Ishikawa (cell line): ENCODE results near the gene CCR6.

ENCODE experiments used
- CREB1 ChIP-seq: IDR thresholded peaks from 2 replicates; pipeline ENCODE4 v1.6.1; 2012; ENCODE audit warnings: low read depth
- EGR1 ChIP-seq: IDR thresholded peaks from 2 replicates; pipeline ENCODE4 v1.6.1; 2012
- EP300 ChIP-seq: IDR thresholded peaks from 2 replicates; pipeline ENCODE4 v1.6.1; 2012; ENCODE audit warnings: borderline replicate concordance
- RAD21 ChIP-seq: IDR thresholded peaks from 2 replicates; pipeline ENCODE4 v1.6.1; 2012; ENCODE audit warnings: low read depth
- TAF1 ChIP-seq: IDR thresholded peaks from 2 replicates; pipeline ENCODE4 v1.6.1; 2012; ENCODE audit warnings: low read depth, mild to moderate bottlenecking
- TEAD4 ChIP-seq: IDR thresholded peaks from 2 replicates; pipeline ENCODE4 v1.6.1; 2012
- YY1 ChIP-seq: IDR thresholded peaks from 2 replicates; pipeline ENCODE4 v1.6.1; 2012; ENCODE audit warnings: low read depth
- TF ChIP-seq, protein P1 (sequence below): IDR thresholded peaks from 2 replicates; pipeline ENCODE4 v1.6.1; 2012; ENCODE audit warnings: low read depth, mild to moderate bottlenecking

- TF ChIP-seq EP300: no peak
- TF ChIP-seq CREB1: no peak
- TF ChIP-seq YY1: no peak
- no peak for TF ChIP-seq TAF1
- TF ChIP-seq TEAD4: no peak
- no peak for TF ChIP-seq RAD21
- TF ChIP-seq, protein P1, sequence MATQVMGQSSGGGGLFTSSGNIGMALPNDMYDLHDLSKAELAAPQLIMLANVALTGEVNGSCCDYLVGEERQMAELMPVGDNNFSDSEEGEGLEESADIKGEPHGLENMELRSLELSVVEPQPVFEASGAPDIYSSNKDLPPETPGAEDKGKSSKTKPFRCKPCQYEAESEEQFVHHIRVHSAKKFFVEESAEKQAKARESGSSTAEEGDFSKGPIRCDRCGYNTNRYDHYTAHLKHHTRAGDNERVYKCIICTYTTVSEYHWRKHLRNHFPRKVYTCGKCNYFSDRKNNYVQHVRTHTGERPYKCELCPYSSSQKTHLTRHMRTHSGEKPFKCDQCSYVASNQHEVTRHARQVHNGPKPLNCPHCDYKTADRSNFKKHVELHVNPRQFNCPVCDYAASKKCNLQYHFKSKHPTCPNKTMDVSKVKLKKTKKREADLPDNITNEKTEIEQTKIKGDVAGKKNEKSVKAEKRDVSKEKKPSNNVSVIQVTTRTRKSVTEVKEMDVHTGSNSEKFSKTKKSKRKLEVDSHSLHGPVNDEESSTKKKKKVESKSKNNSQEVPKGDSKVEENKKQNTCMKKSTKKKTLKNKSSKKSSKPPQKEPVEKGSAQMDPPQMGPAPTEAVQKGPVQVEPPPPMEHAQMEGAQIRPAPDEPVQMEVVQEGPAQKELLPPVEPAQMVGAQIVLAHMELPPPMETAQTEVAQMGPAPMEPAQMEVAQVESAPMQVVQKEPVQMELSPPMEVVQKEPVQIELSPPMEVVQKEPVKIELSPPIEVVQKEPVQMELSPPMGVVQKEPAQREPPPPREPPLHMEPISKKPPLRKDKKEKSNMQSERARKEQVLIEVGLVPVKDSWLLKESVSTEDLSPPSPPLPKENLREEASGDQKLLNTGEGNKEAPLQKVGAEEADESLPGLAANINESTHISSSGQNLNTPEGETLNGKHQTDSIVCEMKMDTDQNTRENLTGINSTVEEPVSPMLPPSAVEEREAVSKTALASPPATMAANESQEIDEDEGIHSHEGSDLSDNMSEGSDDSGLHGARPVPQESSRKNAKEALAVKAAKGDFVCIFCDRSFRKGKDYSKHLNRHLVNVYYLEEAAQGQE: no peak
- no peak for TF ChIP-seq EGR1
Measured at GRCh38 chr6:167108278-167108677, 14.6 kb upstream of the CCR6 start.
